MM.1S (cell line): ENCODE measurements around the gene C14orf132.

Experiments used
- EZH2 ChIP-seq: fragments of 300-600 bp; sonication (generic); optimal IDR thresholded peaks from 2 replicates; pipeline ENCODE3; 2017; ENCODE audit warnings: low read depth, mild to moderate bottlenecking, antibody characterized with exemption, low read length, mixed read lengths
- TF ChIP-seq, protein P1 (sequence below): fragments of 300-600 bp; sonication (generic); IDR thresholded peaks from 2 replicates; pipeline ENCODE4 v1.5.1; 2016; ENCODE audit warnings: antibody characterized with exemption, low read length, mixed read lengths

DNA sequence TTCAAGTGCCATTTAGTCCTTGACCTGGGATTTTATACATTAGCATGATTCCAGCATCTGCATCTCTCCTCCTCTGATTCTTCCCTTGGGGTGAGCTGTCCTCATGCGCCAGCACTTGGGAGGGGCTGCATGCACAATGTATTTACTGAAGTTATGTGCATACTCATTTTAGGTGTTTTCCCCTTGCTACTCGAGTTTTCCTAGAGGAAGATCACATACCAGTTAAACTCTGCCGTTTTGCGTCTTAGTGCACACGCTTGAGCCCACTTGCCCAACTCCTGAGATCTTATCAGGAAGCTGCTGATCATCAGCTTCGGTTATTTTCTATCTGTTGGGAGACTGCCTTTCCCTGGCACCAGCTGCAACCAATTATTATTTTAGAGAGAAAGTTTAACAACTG, 78.8 kb downstream of the C14orf132 start:
- TF ChIP-seq, protein P1, sequence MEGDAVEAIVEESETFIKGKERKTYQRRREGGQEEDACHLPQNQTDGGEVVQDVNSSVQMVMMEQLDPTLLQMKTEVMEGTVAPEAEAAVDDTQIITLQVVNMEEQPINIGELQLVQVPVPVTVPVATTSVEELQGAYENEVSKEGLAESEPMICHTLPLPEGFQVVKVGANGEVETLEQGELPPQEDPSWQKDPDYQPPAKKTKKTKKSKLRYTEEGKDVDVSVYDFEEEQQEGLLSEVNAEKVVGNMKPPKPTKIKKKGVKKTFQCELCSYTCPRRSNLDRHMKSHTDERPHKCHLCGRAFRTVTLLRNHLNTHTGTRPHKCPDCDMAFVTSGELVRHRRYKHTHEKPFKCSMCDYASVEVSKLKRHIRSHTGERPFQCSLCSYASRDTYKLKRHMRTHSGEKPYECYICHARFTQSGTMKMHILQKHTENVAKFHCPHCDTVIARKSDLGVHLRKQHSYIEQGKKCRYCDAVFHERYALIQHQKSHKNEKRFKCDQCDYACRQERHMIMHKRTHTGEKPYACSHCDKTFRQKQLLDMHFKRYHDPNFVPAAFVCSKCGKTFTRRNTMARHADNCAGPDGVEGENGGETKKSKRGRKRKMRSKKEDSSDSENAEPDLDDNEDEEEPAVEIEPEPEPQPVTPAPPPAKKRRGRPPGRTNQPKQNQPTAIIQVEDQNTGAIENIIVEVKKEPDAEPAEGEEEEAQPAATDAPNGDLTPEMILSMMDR, result no peak
- TF ChIP-seq EZH2, result no peak
